Keratinocyte (primary cell): Measurements from ENCODE around the gene ECSCR. TPM values are rescaled to one million over a fixed set of nuclear protein-coding genes. Genes with fewer than 3 reads are reported as not detected.

Experiments used
- DNase-seq: peaks from one replicate; pipeline ENCODE4 v3.0.0-alpha.2; 2011; ENCODE audit warnings: low read depth, missing footprints, low spot score
- FAIRE-seq: peaks from 2 replicates; lab custom pipeline; 2011; peaks lifted over from hg19 to GRCh38; lab: Jason Lieb, UNC
- H2AFZ ChIP-seq: 2 replicates; pipeline ENCODE4 v1.6.0; 2012; ENCODE audit warnings: low read length, control low read depth, inconsistent platforms; ENCODE audit not compliant: control insufficient read depth
- H3K27ac ChIP-seq: 2 replicates; pipeline ENCODE4 v1.5.1; 2011; ENCODE audit warnings: low read length; ENCODE audit not compliant: control insufficient read depth, insufficient read depth
- H3K27me3 ChIP-seq: 3 replicates; pipeline ENCODE4 v1.6.0; 2011; ENCODE audit warnings: low read length; ENCODE audit not compliant: control insufficient read depth, insufficient read depth; ENCODE audit errors: extremely low read depth
- H3K36me3 ChIP-seq, 2 experiments: 2 replicates in 1 of 2; 3 replicates in 1 of 2; pipeline ENCODE4 v1.5.1; 2011; ENCODE audit warnings: low read length in 2 of 2, mild to moderate bottlenecking in 1 of 2; ENCODE audit not compliant: control insufficient read depth in 2 of 2, insufficient read depth in 2 of 2; ENCODE audit errors: extremely low read depth in 1 of 2
- H3K4me1 ChIP-seq: 3 replicates; pipeline ENCODE4 v1.5.1; 2011; ENCODE audit warnings: low read length; ENCODE audit not compliant: control insufficient read depth, insufficient read depth; ENCODE audit errors: extremely low read depth
- H3K4me2 ChIP-seq: 3 replicates; pipeline ENCODE4 v1.6.0; 2011; ENCODE audit warnings: low read depth, low read length; ENCODE audit not compliant: control insufficient read depth, insufficient read depth; ENCODE audit errors: extremely low read depth
- H3K4me3 ChIP-seq, 3 experiments: fragments of 200-600 bp in 1 of 3; sonication (generic) in 1 of 3; 2 replicates in 2 of 3; 3 replicates in 1 of 3; pipeline ENCODE4 v1.5.1; 2011 to 2016; ENCODE audit warnings: low read length in 3 of 3, mild to moderate bottlenecking in 3 of 3, control low read depth in 2 of 3, inconsistent platforms in 1 of 3, low read depth in 1 of 3, mixed read lengths in 1 of 3, mixed run types in 1 of 3, moderate library complexity in 1 of 3; ENCODE audit not compliant: control insufficient read depth in 2 of 3, insufficient read depth in 2 of 3; ENCODE audit errors: extremely low read depth in 1 of 3
- H3K79me2 ChIP-seq: 2 replicates; pipeline ENCODE4 v1.6.0; 2012; ENCODE audit warnings: low read length; ENCODE audit not compliant: control insufficient read depth, insufficient read depth
- H3K9ac ChIP-seq: 3 replicates; pipeline ENCODE4 v1.6.0; 2011; ENCODE audit warnings: low read length; ENCODE audit not compliant: control insufficient read depth, insufficient read depth; ENCODE audit errors: extremely low read depth
- H3K9me1 ChIP-seq: 3 replicates; pipeline ENCODE4 v1.6.0; 2011; ENCODE audit warnings: low read length; ENCODE audit not compliant: control insufficient read depth, insufficient read depth; ENCODE audit errors: extremely low read depth
- H3K9me3 ChIP-seq: 2 replicates; pipeline ENCODE4 v1.5.1; 2012; ENCODE audit warnings: low read depth, low read length; ENCODE audit not compliant: control insufficient read depth
- H4K20me1 ChIP-seq: 3 replicates; pipeline ENCODE4 v1.6.0; 2011; ENCODE audit warnings: low read length; ENCODE audit not compliant: control insufficient read depth, insufficient read depth; ENCODE audit errors: extremely low read depth
- EZH2 ChIP-seq: IDR thresholded peaks from one replicate; pipeline ENCODE4 v1.6.1; 2012; ENCODE audit warnings: inconsistent platforms, mild to moderate bottlenecking, low read length, moderate library complexity
- dilution Hi-C: fragments of 300-500 bp; cut with MboI; formaldehyde crosslinking; loops from one replicate; pipeline ENCODE4 v1.7.0; 2020; ENCODE audit warnings: low sequenced_read_pairs; ENCODE audit not compliant: extremely low pct_ligation_motif_present
- polyA plus RNA-seq, 5 experiments: library from polyadenylated mRNA; depleted of rRNA in 3 of 5; stranded (reverse) in 3 of 5; stranded (forward) in 1 of 5; unstranded in 1 of 5; fragments of >200 nt; gene quantifications; 1 replicate in 1 of 5; 2 replicates in 3 of 5; 3 replicates in 1 of 5; pipeline versions ENCODE4 v1.2.1 to v1.2.3, GENCODE V29; 2011 to 2012; ENCODE audit warnings: missing spikeins in 2 of 5, low read depth in 1 of 5, low replicate concordance in 1 of 5
- TF ChIP-seq, protein P1 (sequence below), 3 experiments: IDR thresholded peaks in 1 of 3; conservative IDR thresholded peaks in 1 of 3; optimal IDR thresholded peaks in 1 of 3; 2 replicates in 2 of 3; 3 replicates in 1 of 3; pipeline versions ENCODE3 to v1.5.1; 2011; ENCODE audit warnings: low read length in 3 of 3, mild to moderate bottlenecking in 3 of 3, moderate library complexity in 2 of 3, control low read depth in 1 of 3, inconsistent platforms in 1 of 3; ENCODE audit not compliant: insufficient read depth in 2 of 3; ENCODE audit errors: extremely low read depth in 1 of 3

ECSCR gene
- polyA plus RNA-seq, 1 donor (not counting 4 experiments of a cell fraction or from before 2014, with no cell fraction given): not detected

- Histone ChIP-seq H3K9me3 (no peaks in the 10 kb centered on the region), H3K9ac (no peak overlapping the region), H3K4me2 (no peak overlapping the region), H3K4me1 (peaks cover 4% of the 10 kb centered on the region), H2AFZ (no peak overlapping the region), H3K27me3 (no peaks in the 10 kb centered on the region), H3K36me3 (no peaks in the 10 kb centered on the region), H3K9me1 (no peaks in the 10 kb centered on the region), H3K27ac (no peak overlapping the region), H3K79me2 (no peaks in the 10 kb centered on the region), H4K20me1 (no peaks in the 10 kb centered on the region), H3K4me3 (no peak overlapping the region)
- no peak for TF ChIP-seq EZH2
- TF ChIP-seq, protein P1, sequence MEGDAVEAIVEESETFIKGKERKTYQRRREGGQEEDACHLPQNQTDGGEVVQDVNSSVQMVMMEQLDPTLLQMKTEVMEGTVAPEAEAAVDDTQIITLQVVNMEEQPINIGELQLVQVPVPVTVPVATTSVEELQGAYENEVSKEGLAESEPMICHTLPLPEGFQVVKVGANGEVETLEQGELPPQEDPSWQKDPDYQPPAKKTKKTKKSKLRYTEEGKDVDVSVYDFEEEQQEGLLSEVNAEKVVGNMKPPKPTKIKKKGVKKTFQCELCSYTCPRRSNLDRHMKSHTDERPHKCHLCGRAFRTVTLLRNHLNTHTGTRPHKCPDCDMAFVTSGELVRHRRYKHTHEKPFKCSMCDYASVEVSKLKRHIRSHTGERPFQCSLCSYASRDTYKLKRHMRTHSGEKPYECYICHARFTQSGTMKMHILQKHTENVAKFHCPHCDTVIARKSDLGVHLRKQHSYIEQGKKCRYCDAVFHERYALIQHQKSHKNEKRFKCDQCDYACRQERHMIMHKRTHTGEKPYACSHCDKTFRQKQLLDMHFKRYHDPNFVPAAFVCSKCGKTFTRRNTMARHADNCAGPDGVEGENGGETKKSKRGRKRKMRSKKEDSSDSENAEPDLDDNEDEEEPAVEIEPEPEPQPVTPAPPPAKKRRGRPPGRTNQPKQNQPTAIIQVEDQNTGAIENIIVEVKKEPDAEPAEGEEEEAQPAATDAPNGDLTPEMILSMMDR (optimal IDR thresholded peaks at IDR 0.05 in 1 of 3, IDR thresholded peaks at IDR 0.05 in 1 of 3, conservative IDR thresholded peaks at IDR 0.05 in 1 of 3; ENCODE audit: extremely low read depth in 1 of 3, insufficient read depth in 2 of 3, low read length in 3 of 3): peak in 1 of 3 experiments; percentile 22
- dilution Hi-C loops: no loop called here
- FAIRE-seq (no peak), DNase-seq (no peak)
Observed at GRCh38 chr5:139468421-139468931, 5.9 kb upstream of the ECSCR start.

GRCh38 chr5:139461698-139462097 is 845 bp downstream of the ECSCR start:
- dilution Hi-C loops: no loop called here
- H3K9ac ChIP-seq: no peak overlapping the region
- no peak overlapping the region for H3K27ac ChIP-seq
- no peak overlapping the region for H3K4me3 ChIP-seq
- TF ChIP-seq, protein P1 (optimal IDR thresholded peaks at IDR 0.05 in 1 of 3, IDR thresholded peaks at IDR 0.05 in 1 of 3, conservative IDR thresholded peaks at IDR 0.05 in 1 of 3; ENCODE audit: extremely low read depth in 1 of 3, insufficient read depth in 2 of 3, low read length in 3 of 3): no peak
- no peak for TF ChIP-seq EZH2
- H3K36me3 ChIP-seq: no peaks in the 10 kb centered on the region
- no peak overlapping the region for H2AFZ ChIP-seq
- no peak for DNase-seq
- no peaks in the 10 kb centered on the region for H3K79me2 ChIP-seq
- H3K27me3 ChIP-seq: no peaks in the 10 kb centered on the region
- no peak overlapping the region for H3K4me2 ChIP-seq
- peaks cover 3% of the 10 kb centered on the region for H3K4me1 ChIP-seq
- H4K20me1 ChIP-seq: no peaks in the 10 kb centered on the region
- no peak for FAIRE-seq
- H3K9me3 ChIP-seq: no peaks in the 10 kb centered on the region
- no peaks in the 10 kb centered on the region for H3K9me1 ChIP-seq
